B cell (primary cell): ENCODE data around the gene SLC51B. TPM values are rescaled to one million over a fixed set of nuclear protein-coding genes. Genes with fewer than 3 reads are reported as not detected.

ENCODE experiments used
- ATAC-seq: fragments of 200-7000 bp; cut with Tn5 transposase; one replicate; pipeline ENCODE4 v1.10.0; 2021; ENCODE audit warnings: low read depth, mild to moderate bottlenecking, moderate number of reproducible peaks, moderate library complexity
- CTCF ChIA-PET: fragments of 350-600 bp; sonication (Branson Sonifier 250); formaldehyde crosslinking; loops from one replicate; lab custom pipeline; 2021; ENCODE audit warnings: antibody characterized with exemption, inconsistent platforms; lab: Charles Lee
- POLR2A ChIA-PET: fragments of 350-600 bp; sonication (Branson Sonifier 250); formaldehyde crosslinking; loops from one replicate; lab custom pipeline; 2021; ENCODE audit warnings: antibody characterized with exemption; lab: Charles Lee
- DNase-seq: peaks from one replicate; pipeline ENCODE4 v3.0.0; 2013
- H2AFZ ChIP-seq: 2 replicates; pipeline ENCODE4 v1.6.1; 2012; ENCODE audit warnings: mild to moderate bottlenecking, low read depth, low read length; ENCODE audit not compliant: insufficient read depth, poor library complexity, severe bottlenecking
- H3K27ac ChIP-seq, 2 donors: 1 replicate in 1 of 2; 2 replicates in 1 of 2; pipeline ENCODE4 v1.5.1; 2012 to 2013; ENCODE audit warnings: low read length in 2 of 2, mild to moderate bottlenecking in 2 of 2, moderate library complexity in 1 of 2
- H3K27me3 ChIP-seq, 4 experiments: fragments of 200-600 bp in 1 of 4; sonication (generic) in 1 of 4; replicated peaks in 1 of 4; 1 replicate in 2 of 4; 2 replicates in 2 of 4; pipeline versions ENCODE4 v1.6.1 to v1.7.0; 2013 to 2016; ENCODE audit warnings: low read length in 3 of 4, mild to moderate bottlenecking in 2 of 4, mixed read lengths in 1 of 4, moderate library complexity in 1 of 4; ENCODE audit not compliant: insufficient read depth in 4 of 4, control insufficient read depth in 3 of 4; ENCODE audit errors: control extremely low read depth in 1 of 4
- H3K36me3 ChIP-seq, 2 experiments: replicated peaks in 1 of 2; 1 replicate in 1 of 2; 2 replicates in 1 of 2; pipeline versions ENCODE4 v1.6.1 to v1.7.1; 2013; ENCODE audit warnings: low read length in 1 of 2; ENCODE audit not compliant: insufficient read depth in 2 of 2, control insufficient read depth in 1 of 2; ENCODE audit errors: control extremely low read depth in 1 of 2, extremely low read depth in 1 of 2
- H3K4me1 ChIP-seq, 2 donors: fragments of 200-600 bp in 1 of 2; sonication (generic) in 1 of 2; 1 replicate in 1 of 2; 2 replicates in 1 of 2; pipeline versions ENCODE4 v1.5.1 to v1.6.1; 2013 to 2017; ENCODE audit warnings: low read length in 2 of 2; ENCODE audit not compliant: control insufficient read depth in 2 of 2, insufficient read depth in 2 of 2
- H3K4me2 ChIP-seq: replicated peaks from 2 replicates; pipeline ENCODE3; 2012; ENCODE audit warnings: mild to moderate bottlenecking, low read depth, low read length; ENCODE audit not compliant: poor library complexity, severe bottlenecking
- H3K4me3 ChIP-seq, 5 experiments: fragments of 200-600 bp in 1 of 5; sonication (generic) in 1 of 5; 1 replicate in 3 of 5; 2 replicates in 2 of 5; pipeline versions ENCODE4 v1.5.1 to v1.7.0; 2011 to 2016; ENCODE audit warnings: low read length in 4 of 5, mild to moderate bottlenecking in 4 of 5, low read depth in 2 of 5, control low read depth in 1 of 5, moderate library complexity in 1 of 5; ENCODE audit not compliant: insufficient read depth in 1 of 5; ENCODE audit errors: control extremely low read depth in 1 of 5, extremely low read depth in 1 of 5
- H3K79me2 ChIP-seq: fragments of 200-600 bp; sonication (generic); one replicate; pipeline ENCODE4 v1.6.0; 2016; ENCODE audit warnings: low read length; ENCODE audit not compliant: control insufficient read depth, insufficient read depth
- H3K9ac ChIP-seq: fragments of 200-600 bp; sonication (generic); 2 replicates; pipeline ENCODE4 v1.6.1; 2017; ENCODE audit warnings: mild to moderate bottlenecking, low read length, moderate library complexity
- H3K9me3 ChIP-seq, 3 donors: one replicate each; pipeline versions ENCODE4 v1.6.1 to v1.7.1; 2013; ENCODE audit warnings: low read length in 2 of 3; ENCODE audit not compliant: control insufficient read depth in 2 of 3, insufficient read depth in 1 of 3; ENCODE audit errors: control extremely low read depth in 1 of 3
- H4K20me1 ChIP-seq: 2 replicates; pipeline ENCODE4 v1.6.0; 2012; ENCODE audit warnings: mild to moderate bottlenecking, low read length; ENCODE audit not compliant: insufficient read depth, control insufficient read depth, poor library complexity, severe bottlenecking
- H3K27ac Mint-ChIP-seq: one replicate; pipeline ENCODE4 v1.8.0; 2021; ENCODE audit warnings: mixed read lengths
- H3K27me3 Mint-ChIP-seq: one replicate; pipeline ENCODE4 v1.8.0; 2021; ENCODE audit warnings: mixed read lengths
- H3K4me1 Mint-ChIP-seq: one replicate; pipeline ENCODE4 v1.8.0; 2021; ENCODE audit warnings: mixed read lengths
- H3K4me3 Mint-ChIP-seq: one replicate; pipeline ENCODE4 v1.8.0; 2021; ENCODE audit warnings: mixed read lengths
- H3K9me3 Mint-ChIP-seq: one replicate; pipeline ENCODE4 v1.8.0; 2022; ENCODE audit warnings: mixed read lengths; ENCODE audit not compliant: insufficient read depth
- EZH2 ChIP-seq: IDR thresholded peaks from 2 replicates; pipeline ENCODE4 v1.6.1; 2012; ENCODE audit warnings: borderline replicate concordance, low read depth, mild to moderate bottlenecking, moderate library complexity, low read length; ENCODE audit not compliant: insufficient read depth, poor library complexity, severe bottlenecking
- WGBS: methylation state at CpG from one replicate; pipeline ENCODE4 v1.1.5; 2013; ENCODE audit warnings: missing lambda C conversion rate; ENCODE audit not compliant: insufficient coverage; 5-methylcytosine and 5-hydroxymethylcytosine counted together
- intact Hi-C: fragments of 100-400 bp; cut with micrococcal nuclease; formaldehyde crosslinking; loops from one replicate; pipeline ENCODE4 v1.10.0; 2022
- polyA plus RNA-seq: library from polyadenylated mRNA; depleted of rRNA; stranded (reverse); fragments of >200 nt; gene quantifications from 2 replicates; pipeline ENCODE4 v1.2.3, GENCODE V29; 2012
- total RNA-seq, 2 donors: library from RNA; stranded (reverse); fragments of 120-200 nt in 1 of 2; gene quantifications; 1 replicate in 1 of 2; 2 replicates in 1 of 2; pipeline versions ENCODE4 v1.2.3 to v1.2.4, GENCODE V29; 2013 to 2022
- TF ChIP-seq, protein P1 (sequence below): fragments of 200-600 bp; IDR thresholded peaks from one replicate; pipeline ENCODE4 v1.8.0; 2022; ENCODE audit warnings: antibody characterized with exemption, mild to moderate bottlenecking

The SLC51B gene
- total and polyA plus RNA-seq, 2 donors (not counting 1 experiment from before 2014, with no cell fraction given) = not detected

DNA sequence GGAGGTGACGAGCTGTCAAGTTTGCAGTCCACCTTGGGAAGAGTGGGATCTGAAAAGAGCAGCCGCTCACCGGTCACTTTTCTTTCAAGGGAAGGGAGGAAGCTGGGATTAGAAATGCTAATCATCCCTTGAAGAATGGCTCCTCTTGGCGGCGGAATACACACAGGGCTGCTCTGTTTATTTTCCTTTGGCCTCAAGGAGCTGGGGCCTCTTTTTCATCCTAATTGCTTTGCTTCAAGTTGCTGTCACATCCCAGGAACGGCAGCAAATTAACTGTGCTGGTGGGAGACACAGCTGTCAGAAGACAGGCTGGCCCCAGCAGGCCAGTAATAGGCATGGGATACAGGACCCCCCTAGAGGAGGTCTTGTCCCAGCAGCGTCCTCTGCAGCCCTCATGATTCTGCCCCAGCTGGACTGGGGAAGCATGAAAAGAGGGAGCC is 38.1 kb downstream of the SLC51B start:
- ChIA-PET CTCF (interaction anchor here (1.6 kb wide), 1 partner anchor 49 kb away, joined by 6 read pairs; no protein-coding TSS in a partner anchor), POLR2A (no interaction called here)
- peaks cover 49% of the 10 kb centered on the region for H3K27me3 Mint-ChIP-seq
- no peaks in the 10 kb centered on the region for H3K79me2 ChIP-seq
- H3K27ac Mint-ChIP-seq = no peak overlapping the region
- no peaks in the 10 kb centered on the region for H4K20me1 ChIP-seq
- H3K9me3 ChIP-seq = no peaks in the 10 kb centered on the region
- no peaks in the 10 kb centered on the region for H3K36me3 ChIP-seq
- 87% methylated on average over 6 of the region's 7 CpGs for WGBS
- H3K4me1 ChIP-seq = no peaks in the 10 kb centered on the region
- H3K9ac ChIP-seq = no peak overlapping the region
- no peaks in the 10 kb centered on the region for H3K4me1 Mint-ChIP-seq
- DNase-seq = no peak
- H2AFZ ChIP-seq = no peak overlapping the region
- no peak overlapping the region for H3K4me2 ChIP-seq
- H3K27me3 ChIP-seq = peaks cover 0 to 37% (median 9%) of the 10 kb centered on the region in 4 experiments
- H3K4me3 Mint-ChIP-seq = no peak overlapping the region
- TF ChIP-seq, protein P1, sequence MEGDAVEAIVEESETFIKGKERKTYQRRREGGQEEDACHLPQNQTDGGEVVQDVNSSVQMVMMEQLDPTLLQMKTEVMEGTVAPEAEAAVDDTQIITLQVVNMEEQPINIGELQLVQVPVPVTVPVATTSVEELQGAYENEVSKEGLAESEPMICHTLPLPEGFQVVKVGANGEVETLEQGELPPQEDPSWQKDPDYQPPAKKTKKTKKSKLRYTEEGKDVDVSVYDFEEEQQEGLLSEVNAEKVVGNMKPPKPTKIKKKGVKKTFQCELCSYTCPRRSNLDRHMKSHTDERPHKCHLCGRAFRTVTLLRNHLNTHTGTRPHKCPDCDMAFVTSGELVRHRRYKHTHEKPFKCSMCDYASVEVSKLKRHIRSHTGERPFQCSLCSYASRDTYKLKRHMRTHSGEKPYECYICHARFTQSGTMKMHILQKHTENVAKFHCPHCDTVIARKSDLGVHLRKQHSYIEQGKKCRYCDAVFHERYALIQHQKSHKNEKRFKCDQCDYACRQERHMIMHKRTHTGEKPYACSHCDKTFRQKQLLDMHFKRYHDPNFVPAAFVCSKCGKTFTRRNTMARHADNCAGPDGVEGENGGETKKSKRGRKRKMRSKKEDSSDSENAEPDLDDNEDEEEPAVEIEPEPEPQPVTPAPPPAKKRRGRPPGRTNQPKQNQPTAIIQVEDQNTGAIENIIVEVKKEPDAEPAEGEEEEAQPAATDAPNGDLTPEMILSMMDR = no peak
- TF ChIP-seq EZH2 = no peak
- ATAC-seq = no peak
- no peaks in the 10 kb centered on the region for H3K9me3 Mint-ChIP-seq
- H3K27ac ChIP-seq = no peak overlapping the region
- intact Hi-C loops = no loop called here
- H3K4me3 ChIP-seq = no peak overlapping the region

DNA sequence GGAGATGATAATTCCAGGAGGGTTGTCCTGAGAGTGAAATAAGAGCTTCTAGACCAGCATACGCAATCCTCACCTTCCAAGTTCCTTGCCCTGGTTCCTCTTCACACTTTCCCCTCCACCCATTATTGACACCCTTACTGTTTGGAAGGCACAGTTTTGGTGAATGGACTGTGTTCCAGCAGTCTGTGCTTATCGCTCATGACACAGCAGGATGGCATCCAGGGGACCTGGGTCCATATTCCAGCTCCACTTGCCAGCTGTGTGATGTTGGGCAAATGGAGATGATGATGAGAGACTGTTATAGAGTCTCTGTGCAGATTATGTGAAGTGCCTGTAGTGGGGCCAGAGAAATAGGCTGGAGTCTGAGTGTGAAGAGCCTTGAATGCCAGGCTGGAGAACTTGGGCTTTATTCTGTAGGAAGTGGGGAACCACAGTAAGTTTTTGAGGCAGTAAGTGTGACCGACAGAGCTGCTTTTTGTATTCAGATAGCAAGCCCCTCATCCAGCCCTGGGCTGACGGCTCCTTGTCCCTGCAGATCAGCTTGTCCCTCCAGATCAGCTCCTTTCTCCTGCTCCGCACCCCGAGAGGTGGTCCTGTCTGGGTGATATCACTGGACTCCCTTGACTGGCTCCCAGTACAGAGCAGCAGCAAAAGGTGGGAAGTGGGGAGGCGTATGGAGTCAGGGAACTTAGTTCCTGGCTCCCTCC is 39.5 kb downstream of the SLC51B start:
- H4K20me1 ChIP-seq = no peaks in the 10 kb centered on the region
- no peak overlapping the region for H3K4me2 ChIP-seq
- DNase-seq = no peak
- Mint-ChIP-seq H3K27ac (no peak overlapping the region), H3K4me1 (no peaks in the 10 kb centered on the region), H3K27me3 (peaks cover 39% of the 10 kb centered on the region), H3K9me3 (no peaks in the 10 kb centered on the region), H3K4me3 (no peak overlapping the region)
- WGBS = 95% methylated on average over 4 of the region's 7 CpGs
- ATAC-seq = no peak
- no peaks in the 10 kb centered on the region for H3K4me1 ChIP-seq
- peaks cover 0 to 30% (median 5%) of the 10 kb centered on the region in 4 experiments for H3K27me3 ChIP-seq
- no peak overlapping the region for H3K4me3 ChIP-seq
- H3K9ac ChIP-seq = no peak overlapping the region
- no peaks in the 10 kb centered on the region for H3K36me3 ChIP-seq
- intact Hi-C loops = no loop called here
- TF ChIP-seq, protein P1 = no peak
- TF ChIP-seq EZH2 = no peak
- ChIA-PET CTCF (interaction anchor here (1.2 to 1.6 kb wide), 2 partner anchors 30 to 51 kb away, joined by 3 to 6 read pairs; no protein-coding TSS in a partner anchor), POLR2A (no interaction called here)
- no peaks in the 10 kb centered on the region for H3K79me2 ChIP-seq
- no peak overlapping the region for H3K27ac ChIP-seq
- no peak overlapping the region for H2AFZ ChIP-seq
- no peaks in the 10 kb centered on the region for H3K9me3 ChIP-seq
